DND-41 (cell line): Measurements from ENCODE around the gene RABGAP1L.

Source experiments
- ATAC-seq: fragments of 200-7000 bp; cut with Tn5 transposase; 3 replicates; pipeline ENCODE4 v1.9.1; 2021; ENCODE audit warnings: low read depth; ENCODE audit not compliant: insufficient read depth
- DNase-seq: peaks from one replicate; pipeline ENCODE4 v3.0.0-alpha.2; 2020
- H2AFZ ChIP-seq: 2 replicates; pipeline ENCODE4 v1.6.0; 2012; ENCODE audit warnings: low read depth, low read length
- H3K27ac ChIP-seq: 2 replicates; pipeline ENCODE4 v1.5.1; 2012; ENCODE audit warnings: low read length, inconsistent platforms
- H3K27me3 ChIP-seq: fragments of 200-600 bp; sonication (generic); 2 replicates; pipeline ENCODE4 v1.6.0; 2012; ENCODE audit warnings: low read length, mild to moderate bottlenecking, inconsistent platforms; ENCODE audit not compliant: insufficient read depth, poor library complexity
- H3K36me3 ChIP-seq: 2 replicates; pipeline ENCODE4 v1.5.1; 2012; ENCODE audit warnings: low read length, inconsistent platforms; ENCODE audit not compliant: insufficient read depth
- H3K4me1 ChIP-seq: 2 replicates; pipeline ENCODE4 v1.5.1; 2012; ENCODE audit warnings: mild to moderate bottlenecking, low read length; ENCODE audit not compliant: insufficient read depth
- H3K4me2 ChIP-seq: 2 replicates; pipeline ENCODE4 v1.6.0; 2012; ENCODE audit warnings: mild to moderate bottlenecking, moderate library complexity, low read length, inconsistent platforms; ENCODE audit not compliant: insufficient read depth
- H3K4me3 ChIP-seq, 2 experiments: fragments of 200-600 bp in 1 of 2; shearing (Covaris generic) in 1 of 2; 2 replicates each; pipeline ENCODE4 v1.5.1; 2012 to 2016; ENCODE audit warnings: inconsistent platforms in 2 of 2, low read length in 2 of 2, mild to moderate bottlenecking in 2 of 2, low read depth in 1 of 2, moderate library complexity in 1 of 2
- H3K79me2 ChIP-seq: 2 replicates; pipeline ENCODE4 v1.6.0; 2012; ENCODE audit warnings: low read length, inconsistent platforms; ENCODE audit not compliant: insufficient read depth
- H3K9ac ChIP-seq: 2 replicates; pipeline ENCODE4 v1.6.0; 2012; ENCODE audit warnings: low read depth, mild to moderate bottlenecking, inconsistent platforms, low read length, moderate library complexity
- H3K9me3 ChIP-seq: 2 replicates; pipeline ENCODE4 v1.5.1; 2012; ENCODE audit warnings: low read length, moderate library complexity, mild to moderate bottlenecking, inconsistent platforms; ENCODE audit not compliant: insufficient read depth, severe bottlenecking
- H4K20me1 ChIP-seq: 2 replicates; pipeline ENCODE4 v1.6.0; 2012; ENCODE audit warnings: low read length; ENCODE audit not compliant: insufficient read depth
- EZH2 ChIP-seq: IDR thresholded peaks from 3 replicates; pipeline ENCODE4 v1.6.1; 2012; ENCODE audit warnings: borderline replicate concordance, low read depth, mild to moderate bottlenecking, moderate library complexity, low read length, inconsistent platforms; ENCODE audit not compliant: severe bottlenecking
- TF ChIP-seq, protein P1 (sequence below): IDR thresholded peaks from 2 replicates; pipeline ENCODE4 v1.5.1; 2012; ENCODE audit warnings: borderline replicate concordance, low read length, moderate library complexity, mild to moderate bottlenecking; ENCODE audit not compliant: poor library complexity, severe bottlenecking; ENCODE audit errors: extremely low read depth

Gene RABGAP1L

DNA sequence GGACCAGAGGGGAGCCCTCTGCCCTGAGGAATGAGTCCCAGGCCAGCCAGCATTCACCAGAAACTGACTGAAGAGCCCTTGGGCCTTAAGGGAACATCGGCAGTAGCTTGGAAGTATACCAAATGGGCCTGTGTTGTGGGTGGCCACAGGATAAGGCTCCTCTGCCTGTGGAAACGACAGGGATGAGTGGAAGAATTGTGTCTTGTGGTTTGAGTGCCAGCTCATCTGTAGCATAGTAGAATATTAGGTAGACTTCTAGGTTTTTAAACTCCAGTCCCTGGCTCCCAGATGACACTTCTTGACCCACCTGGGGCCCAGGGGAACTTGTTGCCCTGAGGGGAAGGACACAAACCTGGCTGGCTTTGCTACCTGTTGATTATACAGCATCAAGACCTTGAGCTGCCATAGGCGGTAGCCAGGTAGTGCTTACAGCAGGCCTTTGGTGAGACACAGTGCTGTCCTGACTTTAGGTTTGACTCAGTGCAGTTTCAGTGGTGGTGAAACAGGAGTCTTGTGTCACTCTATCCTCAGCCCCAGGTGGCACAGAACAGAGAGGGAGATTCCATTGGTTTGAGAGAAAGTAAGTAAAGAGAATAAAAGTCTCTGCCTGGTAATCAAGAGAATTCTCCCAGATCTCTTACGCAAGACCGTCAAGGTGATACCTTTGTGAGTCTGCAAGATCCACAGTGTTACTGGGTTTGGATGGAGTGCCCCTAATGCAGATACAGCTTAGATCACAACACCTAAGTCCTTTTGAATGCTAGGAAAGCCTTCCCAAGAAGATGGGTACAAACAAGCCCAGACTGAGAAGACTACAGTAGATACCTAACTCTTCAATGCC lies 50.2 kb downstream of the RABGAP1L start:
- Histone ChIP-seq H3K4me2 (no peak overlapping the region), H4K20me1 (no peaks in the 10 kb centered on the region), H3K36me3 (peaks cover 3% of the 10 kb centered on the region; the same call in 1 of the 2 replicates), H2AFZ (no peak overlapping the region), H3K79me2 (peaks cover 23% of the 10 kb centered on the region), H3K9me3 (peaks cover 6% of the 10 kb centered on the region), H3K27ac (no peak overlapping the region), H3K9ac (no peak overlapping the region), H3K4me1 (peaks cover 8% of the 10 kb centered on the region; the same call in 1 of the 2 replicates), H3K27me3 (no peaks in the 10 kb centered on the region), H3K4me3 (no peak overlapping the region)
- DNase-seq: no peak
- no peak for ATAC-seq
- TF ChIP-seq, protein P1, sequence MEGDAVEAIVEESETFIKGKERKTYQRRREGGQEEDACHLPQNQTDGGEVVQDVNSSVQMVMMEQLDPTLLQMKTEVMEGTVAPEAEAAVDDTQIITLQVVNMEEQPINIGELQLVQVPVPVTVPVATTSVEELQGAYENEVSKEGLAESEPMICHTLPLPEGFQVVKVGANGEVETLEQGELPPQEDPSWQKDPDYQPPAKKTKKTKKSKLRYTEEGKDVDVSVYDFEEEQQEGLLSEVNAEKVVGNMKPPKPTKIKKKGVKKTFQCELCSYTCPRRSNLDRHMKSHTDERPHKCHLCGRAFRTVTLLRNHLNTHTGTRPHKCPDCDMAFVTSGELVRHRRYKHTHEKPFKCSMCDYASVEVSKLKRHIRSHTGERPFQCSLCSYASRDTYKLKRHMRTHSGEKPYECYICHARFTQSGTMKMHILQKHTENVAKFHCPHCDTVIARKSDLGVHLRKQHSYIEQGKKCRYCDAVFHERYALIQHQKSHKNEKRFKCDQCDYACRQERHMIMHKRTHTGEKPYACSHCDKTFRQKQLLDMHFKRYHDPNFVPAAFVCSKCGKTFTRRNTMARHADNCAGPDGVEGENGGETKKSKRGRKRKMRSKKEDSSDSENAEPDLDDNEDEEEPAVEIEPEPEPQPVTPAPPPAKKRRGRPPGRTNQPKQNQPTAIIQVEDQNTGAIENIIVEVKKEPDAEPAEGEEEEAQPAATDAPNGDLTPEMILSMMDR: no peak
- TF ChIP-seq EZH2: no peak

DNA sequence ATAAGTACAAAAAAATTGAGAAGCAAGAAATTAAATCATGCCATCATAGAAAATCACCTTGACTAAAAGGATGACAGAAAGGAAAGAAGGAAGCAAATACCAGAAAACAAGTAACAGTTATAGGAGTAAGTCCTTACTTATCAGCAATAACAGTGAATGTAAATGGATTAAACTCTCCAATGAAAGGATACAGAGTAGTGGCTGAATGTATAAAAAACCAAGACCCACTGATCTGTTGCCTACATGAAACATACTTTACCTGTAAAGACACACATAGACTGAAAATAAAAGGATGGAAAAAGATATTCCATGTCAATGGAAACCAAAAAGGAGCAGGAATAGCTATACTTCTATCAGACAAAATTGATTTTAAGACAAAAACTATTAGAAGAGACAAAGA lies 52.2 kb downstream of the RABGAP1L start:
- Histone ChIP-seq H3K79me2 (peaks cover 12% of the 10 kb centered on the region), H3K27me3 (no peaks in the 10 kb centered on the region), H3K36me3 (peaks cover 3% of the 10 kb centered on the region; the same call in 1 of the 2 replicates), H3K9ac (no peak overlapping the region), H3K4me3 (no peak overlapping the region), H2AFZ (no peak overlapping the region), H3K4me2 (no peak overlapping the region), H3K4me1 (no peaks in the 10 kb centered on the region), H3K27ac (no peak overlapping the region), H4K20me1 (no peaks in the 10 kb centered on the region), H3K9me3 (peaks cover 6% of the 10 kb centered on the region)
- no peak for TF ChIP-seq EZH2
- TF ChIP-seq, protein P1: no peak
- DNase-seq (no peak), ATAC-seq (no peak)

DNA sequence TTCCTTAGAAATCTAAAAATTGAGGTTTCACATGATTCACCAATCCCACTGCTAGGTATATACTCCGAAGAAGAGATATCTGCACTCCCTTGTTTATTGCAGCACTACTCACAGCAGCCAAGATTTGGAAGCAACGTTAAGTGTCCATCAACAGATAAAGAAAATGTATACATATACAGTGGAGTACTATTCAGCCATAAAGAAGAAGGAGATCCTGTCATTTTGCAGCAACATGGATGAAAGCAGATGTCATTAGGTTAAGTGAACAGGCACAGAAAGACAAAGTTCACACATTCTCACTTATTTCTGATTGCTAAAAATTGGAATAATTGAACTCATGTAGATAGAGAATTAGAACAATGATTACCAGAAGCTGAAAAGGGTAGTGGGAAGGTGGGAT lies 56.4 kb downstream of the RABGAP1L start:
- no peak overlapping the region for H3K27ac ChIP-seq
- peaks cover under 1% of the 10 kb centered on the region; the same call in 1 of the 2 replicates for H3K36me3 ChIP-seq
- no peak overlapping the region for H3K4me3 ChIP-seq
- H3K27me3 ChIP-seq: no peaks in the 10 kb centered on the region
- H3K4me1 ChIP-seq: no peaks in the 10 kb centered on the region
- H4K20me1 ChIP-seq: no peaks in the 10 kb centered on the region
- TF ChIP-seq, protein P1: no peak
- TF ChIP-seq EZH2: no peak
- ATAC-seq: no peak
- no peak overlapping the region for H3K4me2 ChIP-seq
- H3K79me2 ChIP-seq: no peaks in the 10 kb centered on the region
- H3K9ac ChIP-seq: no peak overlapping the region
- no peak overlapping the region for H2AFZ ChIP-seq
- DNase-seq: no peak
- H3K9me3 ChIP-seq: no peaks in the 10 kb centered on the region

DNA sequence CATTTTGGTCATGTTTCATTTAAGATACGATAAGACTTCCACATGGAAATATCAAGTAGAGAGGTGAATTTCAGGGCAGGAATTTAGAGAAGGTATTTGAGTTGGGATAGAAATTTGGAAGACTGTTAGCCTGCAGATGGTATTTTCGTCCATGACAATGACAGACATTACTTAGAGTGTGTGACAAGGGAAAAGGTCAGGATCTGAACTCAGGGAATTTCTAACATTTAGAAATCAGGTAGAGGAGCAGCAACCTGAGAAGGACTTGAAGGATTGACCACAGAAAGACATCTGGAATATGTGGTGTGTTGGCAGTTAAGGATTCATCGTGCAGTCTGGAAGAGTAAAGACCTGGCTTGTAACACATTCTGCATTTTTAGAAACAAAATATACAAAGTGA lies 57.9 kb downstream of the RABGAP1L start:
- Histone ChIP-seq H3K4me3 (no peak overlapping the region), H3K79me2 (no peaks in the 10 kb centered on the region)

More for the DNA sequence above, 57.9 kb downstream of the RABGAP1L start:
- Histone ChIP-seq H3K27me3 (no peaks in the 10 kb centered on the region), H4K20me1 (no peaks in the 10 kb centered on the region), H3K36me3 (peaks cover 14% of the 10 kb centered on the region), H3K4me2 (no peak overlapping the region), H3K9ac (no peak overlapping the region), H3K27ac (no peak overlapping the region), H2AFZ (no peak overlapping the region), H3K9me3 (peaks cover 2% of the 10 kb centered on the region), H3K4me1 (no peaks in the 10 kb centered on the region)
- ATAC-seq (no peak), DNase-seq (no peak)
- TF ChIP-seq, protein P1: no peak
- no peak for TF ChIP-seq EZH2
